Measurements from ENCODE around the gene KRTAP29-1. TPM values are rescaled to one million over a fixed set of nuclear protein-coding genes. Genes with fewer than 3 reads are reported as not detected.
"Not testable (repeated sequence)": the region's sequence is repeated elsewhere in the genome, so short reads cannot be mapped to it uniquely, and the experiment has no call there.

Gene KRTAP29-1
- total and polyA plus RNA-seq, 2 experiments from 2014 or later = not detected

DNA sequence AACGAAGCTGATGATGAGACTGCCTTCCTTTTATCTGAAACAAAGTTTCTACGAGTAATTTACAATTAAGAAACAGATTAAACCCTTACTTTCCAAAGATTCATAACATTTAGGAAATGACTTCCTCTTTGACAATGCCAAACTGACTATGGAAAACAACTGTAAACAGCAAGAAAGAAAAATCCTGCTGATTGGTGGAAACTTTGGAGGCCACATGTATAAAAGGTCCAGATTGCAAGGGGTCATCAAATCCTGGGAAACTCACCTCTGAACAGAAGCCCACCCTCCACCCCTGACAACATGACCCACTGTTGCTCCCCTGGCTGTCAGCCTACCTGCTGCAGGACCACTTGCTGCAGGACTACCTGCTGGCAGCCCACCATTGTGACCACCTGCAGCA lies 37.6 kb downstream of the KRTAP29-1 start, which contains the start of gene KRTAP9-6:
Gene KRTAP9-6, plus strand, starts transcription at position 301 of the 400 bp plus-strand sequence. Its CDS starts 0 bp downstream, at position 301.
- DNase-seq (ENCODE audit: low read depth in 1 of 2, low spot score in 1 of 2) = no peak
- TF ChIP-seq, protein P1, sequence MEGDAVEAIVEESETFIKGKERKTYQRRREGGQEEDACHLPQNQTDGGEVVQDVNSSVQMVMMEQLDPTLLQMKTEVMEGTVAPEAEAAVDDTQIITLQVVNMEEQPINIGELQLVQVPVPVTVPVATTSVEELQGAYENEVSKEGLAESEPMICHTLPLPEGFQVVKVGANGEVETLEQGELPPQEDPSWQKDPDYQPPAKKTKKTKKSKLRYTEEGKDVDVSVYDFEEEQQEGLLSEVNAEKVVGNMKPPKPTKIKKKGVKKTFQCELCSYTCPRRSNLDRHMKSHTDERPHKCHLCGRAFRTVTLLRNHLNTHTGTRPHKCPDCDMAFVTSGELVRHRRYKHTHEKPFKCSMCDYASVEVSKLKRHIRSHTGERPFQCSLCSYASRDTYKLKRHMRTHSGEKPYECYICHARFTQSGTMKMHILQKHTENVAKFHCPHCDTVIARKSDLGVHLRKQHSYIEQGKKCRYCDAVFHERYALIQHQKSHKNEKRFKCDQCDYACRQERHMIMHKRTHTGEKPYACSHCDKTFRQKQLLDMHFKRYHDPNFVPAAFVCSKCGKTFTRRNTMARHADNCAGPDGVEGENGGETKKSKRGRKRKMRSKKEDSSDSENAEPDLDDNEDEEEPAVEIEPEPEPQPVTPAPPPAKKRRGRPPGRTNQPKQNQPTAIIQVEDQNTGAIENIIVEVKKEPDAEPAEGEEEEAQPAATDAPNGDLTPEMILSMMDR (IDR thresholded peaks at IDR 0.05; ENCODE audit: low read depth, low read length) = no peak
- Histone ChIP-seq H3K36me3 (no peaks in the 10 kb centered on the region), H3K4me1 (ENCODE audit: low read depth) (no peaks in the 10 kb centered on the region), H3K4me3 (no peak within 1 kb of the TSS), H3K27ac (no peak within 1 kb of the TSS), H3K9me3 (ENCODE audit: low read depth) (no peaks in the 10 kb centered on the region), H3K27me3 (peaks cover 24% of the 10 kb centered on the region)

DNA sequence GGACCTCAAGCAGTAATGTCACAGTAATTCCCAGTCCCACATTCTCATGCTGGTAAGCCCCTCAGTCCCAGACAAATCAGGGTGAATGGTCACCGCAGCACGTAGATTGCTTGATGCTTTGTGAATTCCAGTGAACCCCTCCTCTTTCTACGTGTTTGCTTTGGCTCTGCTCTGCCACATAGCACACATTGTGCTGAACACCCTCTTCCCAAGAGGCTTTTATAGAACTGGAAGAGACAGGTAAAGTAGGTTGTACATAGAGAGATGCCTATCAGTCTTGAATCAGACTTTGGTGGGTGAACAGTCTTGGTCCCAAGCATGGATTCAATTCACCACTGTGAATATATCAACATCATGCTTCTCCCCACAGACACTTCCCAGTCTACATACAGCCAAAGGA lies 38.1 kb downstream of the KRTAP29-1 start:
- H3K4me1 ChIP-seq (ENCODE audit: low read depth) = no peaks in the 10 kb centered on the region
- TF ChIP-seq, protein P1 (IDR thresholded peaks at IDR 0.05; ENCODE audit: low read depth, low read length) = no peak
- H3K4me3 ChIP-seq = no peak overlapping the region
- no peaks in the 10 kb centered on the region for H3K9me3 ChIP-seq (ENCODE audit: low read depth)
- no peak overlapping the region for H3K27ac ChIP-seq
- DNase-seq (ENCODE audit: low read depth in 1 of 2, low spot score in 1 of 2) = no peak
- H3K27me3 ChIP-seq = peaks cover 24% of the 10 kb centered on the region
- no peaks in the 10 kb centered on the region for H3K36me3 ChIP-seq

DNA sequence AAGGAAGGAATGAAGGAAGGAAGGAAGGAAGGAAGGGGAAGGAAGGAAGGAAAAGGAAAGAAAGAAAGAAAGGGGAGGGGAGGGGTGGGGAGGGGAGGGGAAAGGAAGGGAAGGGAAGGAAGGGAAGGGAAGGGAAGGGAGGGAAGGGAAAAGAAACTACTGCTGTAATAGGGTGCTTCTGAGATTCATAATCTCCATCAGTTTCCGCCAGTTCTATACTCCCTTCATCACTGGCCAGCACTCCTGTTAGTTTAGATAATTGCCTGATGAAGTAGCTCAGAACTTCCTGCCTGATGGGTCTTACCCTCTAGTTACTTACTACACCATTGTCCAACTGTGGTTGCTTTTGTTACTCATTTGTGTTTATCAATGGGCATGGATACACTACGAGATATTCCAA lies 39.4 kb downstream of the KRTAP29-1 start:
- Histone ChIP-seq H3K36me3 (no peaks in the 10 kb centered on the region), H3K27ac (no peak overlapping the region), H3K27me3 (peaks cover 31% of the 10 kb centered on the region), H3K4me1 (ENCODE audit: low read depth) (no peaks in the 10 kb centered on the region), H3K4me3 (no peak overlapping the region), H3K9me3 (ENCODE audit: low read depth) (no peaks in the 10 kb centered on the region)
- no peak for DNase-seq (ENCODE audit: low read depth in 1 of 2, low spot score in 1 of 2)
- TF ChIP-seq, protein P1 (IDR thresholded peaks at IDR 0.05; ENCODE audit: low read depth, low read length) = no peak

DNA sequence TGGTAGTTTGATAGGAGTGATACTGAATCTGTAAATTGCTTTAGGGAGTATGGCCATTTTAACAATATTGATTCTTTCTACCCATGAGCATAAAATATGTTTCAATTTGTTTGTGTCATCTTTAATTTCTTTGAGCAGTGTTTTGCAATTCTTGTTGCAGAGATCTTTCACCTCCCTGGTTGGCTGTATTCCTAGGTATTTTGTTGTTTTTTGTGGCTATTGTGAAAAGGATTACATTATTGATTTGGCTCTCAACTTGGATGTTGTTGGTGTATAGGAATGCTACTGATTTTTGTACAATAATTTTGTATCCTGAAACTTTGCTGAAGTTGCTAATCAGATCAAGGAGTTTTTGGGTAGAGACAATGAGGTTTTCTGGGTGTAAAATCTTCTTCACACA lies 44.2 kb downstream of the KRTAP29-1 start:
- no peaks in the 10 kb centered on the region for H3K4me1 ChIP-seq (ENCODE audit: low read depth)
- DNase-seq (ENCODE audit: low read depth in 1 of 2, low spot score in 1 of 2) = no peak
- TF ChIP-seq, protein P1 (IDR thresholded peaks at IDR 0.05; ENCODE audit: low read depth, low read length) = no peak

DNA sequence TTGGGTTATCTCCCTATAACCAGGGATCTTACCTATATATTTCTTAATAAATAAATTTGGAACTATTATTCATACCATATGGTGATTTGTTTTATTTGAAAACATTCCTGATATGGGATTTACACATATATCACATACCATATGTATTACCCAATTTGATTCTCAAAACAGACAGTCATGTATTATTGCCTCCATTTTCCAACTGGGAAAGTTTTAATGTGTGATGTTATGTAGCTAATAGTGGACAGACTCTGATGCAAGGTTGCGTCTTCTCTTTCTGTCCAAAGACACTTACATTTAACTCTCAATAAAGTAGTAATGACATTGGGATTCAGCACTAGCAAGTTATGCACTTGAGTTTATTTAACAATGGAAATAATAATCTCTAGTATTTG lies 46.4 kb downstream of the KRTAP29-1 start:
- Histone ChIP-seq H3K4me3 (no peak overlapping the region), H3K27ac (no peak overlapping the region), H3K9me3 (ENCODE audit: low read depth) (no peaks in the 10 kb centered on the region), H3K4me1 (ENCODE audit: low read depth) (no peaks in the 10 kb centered on the region), H3K36me3 (no peaks in the 10 kb centered on the region), H3K27me3 (peaks cover 59% of the 10 kb centered on the region)
- DNase-seq (ENCODE audit: low read depth in 1 of 2, low spot score in 1 of 2) = no peak
- TF ChIP-seq, protein P1 (IDR thresholded peaks at IDR 0.05; ENCODE audit: low read depth, low read length) = no peak

More for the DNA sequence above, 44.2 kb downstream of the KRTAP29-1 start:
- H3K27me3 ChIP-seq = peaks cover 47% of the 10 kb centered on the region
- H3K4me3 ChIP-seq = no peak overlapping the region
- H3K27ac ChIP-seq = no peak overlapping the region
- H3K9me3 ChIP-seq (ENCODE audit: low read depth) = no peaks in the 10 kb centered on the region
- H3K36me3 ChIP-seq = no peaks in the 10 kb centered on the region

DNA sequence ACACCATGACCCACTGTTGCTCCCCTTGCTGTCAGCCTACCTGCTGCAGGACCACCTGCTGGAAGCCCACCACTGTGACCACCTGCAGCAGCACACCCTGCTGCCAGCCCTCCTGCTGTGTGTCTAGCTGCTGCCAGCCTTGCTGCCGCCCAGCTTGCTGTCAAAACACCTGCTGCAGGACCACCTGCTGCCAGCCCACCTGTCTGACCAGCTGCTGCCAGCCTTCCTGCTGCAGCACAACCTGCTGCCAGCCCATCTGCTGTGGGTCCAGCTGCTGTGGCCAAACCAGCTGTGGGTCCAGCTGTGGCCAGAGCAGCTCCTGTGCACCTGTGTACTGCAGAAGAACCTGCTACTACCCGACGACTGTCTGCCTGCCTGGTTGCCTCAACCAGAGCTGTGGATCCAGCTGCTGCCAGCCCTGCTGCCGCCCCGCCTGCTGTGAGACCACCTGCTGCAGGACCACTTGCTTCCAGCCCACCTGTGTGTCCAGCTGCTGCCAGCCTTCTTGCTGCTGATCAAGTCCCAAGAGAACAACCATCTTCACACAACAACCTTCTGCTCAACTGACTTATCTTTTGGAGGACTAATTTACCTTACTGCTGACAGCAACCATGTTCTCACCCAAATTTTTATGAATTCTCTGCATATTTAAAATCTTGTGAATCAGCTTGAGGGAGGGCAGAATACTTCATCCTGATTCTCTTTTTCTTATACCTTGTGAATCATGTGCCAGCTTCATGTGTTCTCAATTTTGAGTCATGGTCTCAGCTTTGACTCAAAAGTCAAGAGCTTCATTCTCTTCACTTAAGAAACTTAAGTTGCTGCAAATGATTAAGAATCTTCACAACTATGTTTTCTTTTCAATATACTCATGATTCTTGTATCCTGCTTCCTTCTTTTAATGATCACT lies 47.0 kb downstream of the KRTAP29-1 start, which contains the start of gene KRTAP9-9:
Gene KRTAP9-9, plus strand, starts transcription at position 4 of the 910 bp plus-strand sequence.
- not testable (repeated sequence) for H3K36me3 ChIP-seq; H3K27ac ChIP-seq; H3K4me1 ChIP-seq (ENCODE audit: low read depth); H3K9me3 ChIP-seq (ENCODE audit: low read depth); H3K4me3 ChIP-seq; DNase-seq (ENCODE audit: low read depth in 1 of 2, low spot score in 1 of 2)
- H3K27me3 ChIP-seq = peaks cover 64% of the 10 kb centered on the region

Data from cardiac muscle cell (in vitro differentiated cells and primary cell).